GM19455 (cell line): ENCODE data around the gene ARHGAP28.

ENCODE experiments used
- ATAC-seq: cut with Tn5 transposase; IDR thresholded peaks from one replicate; pipeline ENCODE4 v1.9.1; 2021; ENCODE audit not compliant: unreplicated experiment

ARHGAP28 gene

DNA sequence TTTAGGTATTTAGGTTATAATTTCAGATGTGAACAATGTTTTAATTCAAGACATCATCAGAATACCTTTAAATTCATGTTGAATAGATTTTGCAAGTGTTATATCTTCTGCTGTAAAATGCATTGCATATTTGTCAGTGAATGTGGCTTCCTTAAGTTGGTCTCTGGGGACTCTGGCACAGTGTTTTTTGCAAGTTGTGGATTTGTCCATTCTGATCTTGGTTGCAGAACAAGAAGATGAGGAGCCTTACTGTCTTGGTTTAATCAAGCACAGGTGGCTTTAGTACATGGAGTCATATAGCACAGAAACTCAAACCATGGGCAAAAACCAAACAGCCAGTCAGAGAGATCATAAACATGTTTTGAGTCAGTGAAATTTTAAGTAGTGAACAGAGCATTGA lies 135.7 kb downstream of the ARHGAP28 start:
- ATAC-seq = no peak

DNA sequence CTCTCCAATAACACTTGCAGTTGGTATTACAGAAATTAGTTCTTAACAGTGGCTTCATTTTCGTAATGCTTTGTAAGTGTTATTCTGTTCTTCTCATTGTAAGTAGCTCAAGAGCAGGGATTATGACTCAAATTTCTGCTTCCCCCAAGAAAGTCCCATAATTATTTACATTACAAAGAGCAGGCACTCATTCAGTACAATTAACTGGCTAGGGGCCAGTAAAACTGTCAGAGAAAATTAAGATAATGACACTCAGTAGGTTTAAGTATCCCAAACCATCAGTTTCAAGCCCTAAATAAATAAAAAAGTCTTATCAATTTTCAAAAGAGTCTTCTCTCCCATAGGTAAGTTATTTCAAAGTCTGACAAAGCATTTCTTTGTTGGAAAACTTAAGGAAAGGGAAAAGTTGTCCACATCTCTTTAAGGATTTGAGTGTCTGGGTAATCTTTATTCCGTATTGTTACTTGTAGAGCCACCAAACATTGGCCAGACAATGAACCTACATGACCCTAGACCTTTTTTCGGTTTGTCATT lies 137.1 kb downstream of the ARHGAP28 start:
- no peak for ATAC-seq

DNA sequence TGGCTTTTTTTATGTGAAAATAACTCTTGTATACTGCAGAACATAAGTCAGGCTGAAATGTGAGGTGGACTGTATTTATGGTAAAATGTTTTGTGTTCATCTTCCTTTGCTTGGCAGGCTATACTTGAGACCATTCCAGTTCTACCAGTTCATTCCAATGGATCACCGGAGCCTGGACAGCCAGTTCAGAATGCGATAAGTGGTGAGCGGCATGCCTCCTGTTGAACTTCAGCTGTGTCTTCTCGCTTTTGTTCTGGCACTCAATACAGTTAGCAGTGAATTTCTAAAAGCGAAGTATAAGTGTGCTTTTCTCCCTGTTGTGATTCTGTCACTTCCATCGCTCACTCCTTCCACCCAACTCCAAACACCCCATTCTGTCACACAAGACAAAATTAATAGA lies 138.5 kb downstream of the ARHGAP28 start:
- no peak for ATAC-seq

DNA sequence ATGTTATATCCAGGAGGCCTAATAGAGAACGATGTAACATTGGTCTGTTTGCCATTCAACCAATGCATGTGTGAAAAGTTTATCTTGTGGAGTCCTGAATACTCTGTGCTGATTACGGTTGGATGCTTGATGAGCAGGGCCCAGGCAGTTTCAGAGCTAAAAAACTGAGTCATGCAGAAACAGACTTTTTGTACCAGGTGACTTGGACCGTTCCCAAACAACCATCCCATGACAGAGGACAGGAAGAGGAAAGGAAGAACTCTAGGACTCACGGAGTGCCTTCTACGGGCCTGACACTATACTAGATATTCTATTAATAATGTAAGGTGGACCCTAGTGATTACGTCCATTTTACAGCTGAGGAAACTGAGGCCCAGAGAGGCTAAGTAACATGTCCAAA lies 142.1 kb downstream of the ARHGAP28 start:
- no peak for ATAC-seq

DNA sequence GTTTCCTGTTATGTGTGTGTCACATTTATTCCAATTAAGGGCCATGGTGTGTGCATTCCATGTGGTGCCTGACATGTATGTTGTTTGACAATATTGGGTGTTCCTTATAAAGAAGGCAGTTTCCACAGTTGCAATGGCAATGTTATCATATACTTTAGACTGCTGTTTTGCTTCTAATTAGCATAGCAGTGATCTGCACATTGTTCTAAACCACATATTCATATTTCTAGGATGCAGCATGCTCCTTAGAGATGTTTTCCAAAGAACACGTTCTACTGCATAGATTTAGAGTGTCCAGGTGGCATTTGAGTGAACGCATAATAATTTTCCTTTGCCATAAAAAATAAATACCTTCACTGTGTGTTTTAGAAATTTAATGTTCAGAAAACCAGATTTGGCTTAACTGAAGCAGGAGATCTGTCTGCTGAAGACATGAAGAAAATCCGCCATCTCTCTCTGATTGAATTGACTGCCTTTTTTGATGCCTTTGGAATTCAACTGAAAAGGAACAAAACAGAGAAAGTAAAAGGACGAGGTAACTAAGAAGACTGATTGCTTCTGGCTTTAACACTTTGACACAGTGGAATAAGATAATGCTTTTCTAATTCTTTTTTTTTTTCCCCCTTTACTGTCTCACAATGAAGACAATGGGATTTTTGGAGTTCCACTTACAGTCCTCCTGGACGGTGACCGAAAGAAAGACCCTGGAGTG lies 143.7 kb downstream of the ARHGAP28 start:
- no peak for ATAC-seq

DNA sequence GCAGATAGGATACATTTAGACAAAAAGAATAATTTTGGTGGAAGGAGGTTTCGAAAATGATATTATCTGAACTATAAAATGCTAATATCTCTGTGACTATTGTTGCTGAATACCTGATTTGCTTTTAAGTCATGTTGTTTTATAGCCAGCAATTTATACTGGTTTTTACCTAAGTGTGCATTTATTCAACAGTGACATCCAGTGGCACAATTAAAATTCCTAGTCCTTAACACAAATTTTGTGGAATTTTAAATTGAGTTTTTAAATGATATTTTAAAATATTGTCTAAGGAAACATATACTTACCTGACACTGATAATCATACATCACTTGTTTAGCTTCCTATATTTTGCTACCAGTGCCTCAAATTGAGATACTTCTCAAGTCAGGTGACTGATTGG lies 144.8 kb downstream of the ARHGAP28 start:
- ATAC-seq = no peak

DNA sequence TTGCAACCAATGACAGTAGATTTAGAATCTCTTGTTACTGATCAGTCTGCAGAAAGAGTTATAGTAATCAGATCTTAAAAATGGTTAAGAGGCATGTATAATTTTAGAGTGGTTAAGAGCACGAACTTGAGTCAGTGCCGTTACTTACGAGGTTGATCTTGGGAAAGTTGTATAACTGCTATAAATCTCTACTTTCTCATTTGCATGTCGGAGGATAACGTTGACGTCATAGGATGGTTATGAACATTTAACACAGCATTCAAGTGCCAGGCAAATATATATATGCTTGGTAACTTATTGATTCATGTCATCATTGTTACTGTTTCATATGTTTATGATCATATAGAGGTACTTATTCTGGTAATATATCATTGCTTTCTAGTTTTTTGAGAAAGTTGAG lies 146.2 kb downstream of the ARHGAP28 start:
- ATAC-seq = no peak

DNA sequence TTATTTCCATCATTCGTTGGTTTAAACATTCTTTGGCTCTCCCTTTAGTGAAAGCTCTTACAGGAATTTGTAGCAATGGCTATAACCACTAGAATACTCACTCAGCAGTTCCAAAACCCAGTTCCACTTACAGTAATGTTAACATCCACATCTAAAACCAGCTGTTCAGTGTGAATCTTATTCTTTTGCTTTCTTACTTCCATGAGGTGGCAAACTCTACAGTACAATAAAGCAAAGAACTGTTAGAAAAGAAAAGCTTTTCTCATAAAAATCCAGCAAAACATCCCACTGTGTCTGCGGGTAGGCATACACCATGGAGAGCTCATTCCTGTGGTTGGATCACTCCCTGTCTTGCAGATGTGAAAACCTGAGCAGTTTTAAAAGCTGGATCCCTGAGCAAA lies 147.1 kb downstream of the ARHGAP28 start:
- no peak for ATAC-seq

DNA sequence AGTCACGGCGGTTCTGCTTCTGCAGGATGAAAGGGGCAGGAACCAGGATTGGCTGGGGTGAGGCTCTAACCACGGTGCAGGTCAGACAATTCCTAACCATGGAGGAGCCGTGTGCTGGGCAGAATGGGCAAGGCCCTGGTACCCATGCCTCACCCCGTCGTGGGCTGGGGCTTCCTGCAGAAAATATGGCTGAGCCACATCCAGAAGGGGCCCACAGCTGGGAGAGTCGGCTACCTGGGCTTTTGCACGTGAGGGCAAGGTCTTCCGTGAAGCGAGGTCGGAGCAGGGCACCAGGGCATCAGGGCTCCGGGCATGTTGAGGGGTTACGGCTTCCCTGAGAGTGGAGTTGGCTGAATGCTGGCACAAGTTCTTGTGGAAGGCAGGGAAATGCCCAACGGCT lies 147.8 kb downstream of the ARHGAP28 start:
- no peak for ATAC-seq

DNA sequence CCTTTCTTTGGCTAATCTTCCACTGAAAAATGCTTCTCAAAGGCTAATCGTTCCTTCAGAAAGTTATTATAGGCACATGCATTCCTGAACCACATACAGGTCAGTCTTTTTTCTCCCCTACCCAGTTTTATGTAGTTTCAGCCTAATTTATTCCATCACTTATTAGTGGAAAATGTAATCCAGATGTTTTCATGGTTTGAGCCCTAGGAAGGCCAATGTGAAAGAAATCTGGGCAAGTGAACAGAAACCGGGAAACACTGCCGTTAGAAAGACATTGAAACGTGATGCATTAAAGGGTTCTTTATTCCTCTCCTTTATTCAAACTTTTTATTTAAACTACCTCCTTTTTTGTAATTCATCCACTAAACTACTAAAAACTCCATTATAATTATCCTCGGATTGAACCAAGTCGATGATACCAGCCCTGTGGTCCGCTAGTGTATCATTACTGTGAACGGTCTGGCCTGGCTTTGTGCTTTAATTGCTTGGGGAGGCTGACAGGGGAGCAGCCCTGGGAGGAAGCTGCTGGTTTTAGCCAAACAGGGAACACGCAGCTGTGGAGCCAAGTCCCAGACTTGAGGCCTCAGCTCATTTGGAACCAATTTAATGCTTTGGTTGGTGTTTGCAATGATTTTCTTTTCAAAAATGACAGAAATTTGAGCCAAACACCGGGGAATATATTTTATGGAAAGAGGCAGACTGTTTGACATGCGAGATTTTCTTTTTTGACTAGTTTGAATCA lies 149.2 kb downstream of the ARHGAP28 start:
- ATAC-seq = no peak

DNA sequence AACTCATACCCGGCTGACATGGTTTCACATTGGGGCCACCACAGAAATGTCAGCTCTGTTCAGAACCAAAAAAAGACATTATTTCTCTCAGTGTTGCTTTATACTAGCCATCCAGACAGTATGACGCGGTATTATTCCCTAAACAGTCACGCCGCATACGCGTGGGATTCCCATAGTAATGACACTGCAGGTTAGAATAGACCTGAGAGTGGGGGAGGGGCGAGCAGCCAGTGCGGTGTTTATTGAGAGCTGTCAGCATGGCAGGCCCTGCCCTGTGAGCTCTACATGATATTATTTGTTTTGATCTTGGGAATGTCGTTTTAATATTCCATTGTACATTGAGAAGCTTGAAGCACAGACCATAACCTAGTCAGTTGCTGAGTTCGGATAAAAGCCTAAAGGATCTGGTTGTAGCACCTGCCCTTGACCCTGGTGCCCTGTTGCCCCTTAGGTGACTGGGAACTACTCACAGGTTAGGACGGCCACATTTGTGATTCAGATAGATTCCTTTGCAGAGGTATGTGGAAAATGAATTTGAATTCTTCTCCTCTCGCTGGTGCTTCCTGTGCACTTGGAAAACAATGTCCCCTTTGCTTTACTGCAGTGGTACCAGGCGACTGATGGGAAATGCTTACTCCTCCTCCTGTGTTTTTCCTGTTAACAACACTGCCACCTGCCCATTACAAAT lies 150.1 kb downstream of the ARHGAP28 start:
- no peak for ATAC-seq

DNA sequence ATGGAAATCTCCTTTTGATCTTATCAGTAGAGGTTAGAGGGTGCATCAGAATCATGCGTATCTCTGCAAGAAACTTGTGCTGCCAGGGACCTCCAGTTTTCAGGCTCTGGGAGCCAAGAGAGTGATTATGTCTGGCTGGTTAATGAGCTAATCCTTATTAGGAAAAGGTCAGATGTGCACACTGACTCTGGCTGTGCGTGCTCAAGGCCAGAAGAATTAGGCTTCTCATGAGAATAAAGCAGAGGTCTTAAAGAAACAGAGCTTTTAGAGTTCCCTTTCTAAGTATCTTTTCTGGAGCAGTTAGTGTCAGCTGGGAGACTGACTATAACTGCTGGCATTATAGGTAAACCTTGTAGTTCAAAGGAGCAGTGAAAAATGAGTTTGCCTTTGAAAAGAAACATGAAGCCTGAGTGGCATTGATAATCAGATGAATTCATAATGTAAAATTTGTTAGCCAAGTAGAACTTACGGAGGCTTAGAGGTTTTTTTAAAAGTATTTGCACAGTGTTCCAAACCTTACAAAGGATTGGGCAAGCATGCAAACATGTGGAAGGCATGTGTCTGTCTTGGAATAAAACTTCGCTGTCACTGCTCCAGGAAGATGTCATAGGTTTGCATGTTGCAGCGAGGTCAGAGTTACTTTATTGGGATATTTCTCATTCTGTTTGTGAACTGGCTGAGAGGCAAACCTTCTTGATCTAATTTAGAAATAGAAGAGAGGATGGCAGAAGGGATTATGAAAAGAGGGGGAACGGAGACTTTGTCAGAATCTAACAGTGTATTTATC lies 151.7 kb downstream of the ARHGAP28 start:
- ATAC-seq = no peak

DNA sequence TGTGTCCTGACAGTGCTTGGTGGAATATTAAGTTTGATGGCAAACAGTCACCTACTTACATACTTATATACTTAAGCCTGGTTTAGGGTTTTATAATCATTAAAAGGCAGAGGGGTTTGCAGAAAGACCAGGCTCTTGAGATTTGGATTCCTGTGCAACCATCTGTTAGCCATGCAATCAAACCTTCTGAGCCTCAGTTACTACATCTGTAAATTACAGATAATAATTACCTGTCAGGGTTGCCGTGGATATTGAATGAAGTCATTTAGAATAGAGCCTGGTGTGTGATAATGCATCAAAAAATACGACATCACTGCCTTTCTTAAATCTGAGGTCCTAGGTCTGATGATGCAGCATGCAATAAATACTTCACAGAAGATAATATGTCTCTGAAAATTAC lies 152.9 kb downstream of the ARHGAP28 start:
- no peak for ATAC-seq

DNA sequence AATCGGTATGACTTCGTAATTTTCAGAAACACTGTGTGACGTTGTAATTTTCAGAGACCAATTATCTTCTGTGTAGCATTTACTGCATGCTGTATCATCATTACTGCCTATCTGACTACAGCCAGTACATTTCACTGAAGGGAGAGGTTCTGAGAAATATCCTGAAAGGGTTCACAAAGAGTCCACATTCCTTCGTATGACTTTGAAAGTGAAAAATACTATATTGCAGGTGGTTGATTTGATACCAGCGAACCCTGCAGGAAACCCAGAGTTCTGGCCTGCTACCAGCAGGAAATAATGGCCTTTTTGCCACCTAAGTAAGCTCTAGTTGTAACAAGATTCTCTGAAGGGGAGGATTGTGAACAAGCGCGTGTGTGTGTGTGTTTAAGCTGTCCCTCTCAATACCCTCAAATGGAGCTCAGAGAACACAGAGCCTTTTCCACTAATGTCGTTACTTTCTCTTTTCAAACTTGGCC lies 155.5 kb downstream of the ARHGAP28 start:
- no peak for ATAC-seq

DNA sequence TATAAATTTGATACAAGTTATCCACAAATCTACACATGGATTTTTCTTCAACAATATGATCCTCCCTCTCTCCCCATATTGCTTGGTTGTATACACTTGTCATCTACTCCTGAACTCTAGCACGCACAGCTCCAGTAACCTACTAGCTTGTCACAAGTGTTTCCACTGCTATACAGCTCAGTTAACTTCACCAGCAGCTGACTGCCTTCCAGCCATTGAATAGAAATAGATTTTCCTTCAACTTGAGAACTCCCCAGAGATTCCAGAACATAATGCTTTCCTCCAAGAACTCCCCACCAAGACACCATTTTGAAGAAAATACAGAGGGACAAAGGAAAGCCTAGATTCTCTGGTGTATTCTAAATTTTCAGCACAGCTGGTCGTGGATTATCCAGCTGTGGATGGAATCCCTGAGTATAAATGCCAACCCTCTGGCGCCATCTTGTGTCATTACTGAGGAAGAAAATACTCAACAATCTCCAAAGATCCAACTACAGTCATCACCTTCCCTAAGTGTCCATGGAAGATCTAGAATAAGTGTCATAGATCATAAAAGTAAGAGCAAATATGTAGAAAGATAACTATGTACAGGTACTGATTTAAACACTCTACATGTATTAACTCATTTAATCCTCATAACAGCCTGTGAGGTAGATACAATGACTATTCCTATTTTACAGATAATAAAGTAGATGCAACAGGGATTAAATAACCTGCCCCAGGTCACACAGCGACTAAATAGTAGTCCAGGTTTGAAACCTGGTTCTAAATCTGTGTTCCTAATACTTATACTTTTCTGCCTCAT lies 156.7 kb downstream of the ARHGAP28 start:
- ATAC-seq = no peak

DNA sequence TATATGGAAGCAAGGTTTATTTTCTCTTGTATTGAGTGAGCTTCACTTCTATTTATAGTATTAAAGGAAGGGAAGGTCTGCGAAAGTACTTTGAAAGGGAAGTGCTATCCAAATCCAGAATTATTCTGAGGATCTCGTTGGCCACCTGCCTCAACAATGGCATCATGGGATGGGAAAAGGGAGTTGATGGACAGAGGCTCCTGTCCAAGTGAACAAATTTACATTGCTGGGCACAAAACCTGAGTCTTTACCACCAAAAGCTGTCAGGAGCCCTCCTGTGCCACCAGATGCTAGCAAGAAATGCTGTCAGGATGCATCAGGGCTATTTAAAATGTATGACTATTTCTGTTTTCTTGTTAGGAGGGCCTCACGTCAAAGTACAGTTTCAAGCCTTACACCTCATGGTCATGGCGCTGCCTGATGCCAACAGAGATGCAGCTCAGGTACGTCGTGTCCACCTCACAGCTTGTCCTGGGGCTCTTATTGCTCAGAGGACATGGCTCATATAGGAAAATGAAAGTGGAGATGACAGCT lies 157.3 kb downstream of the ARHGAP28 start:
- ATAC-seq = no peak

DNA sequence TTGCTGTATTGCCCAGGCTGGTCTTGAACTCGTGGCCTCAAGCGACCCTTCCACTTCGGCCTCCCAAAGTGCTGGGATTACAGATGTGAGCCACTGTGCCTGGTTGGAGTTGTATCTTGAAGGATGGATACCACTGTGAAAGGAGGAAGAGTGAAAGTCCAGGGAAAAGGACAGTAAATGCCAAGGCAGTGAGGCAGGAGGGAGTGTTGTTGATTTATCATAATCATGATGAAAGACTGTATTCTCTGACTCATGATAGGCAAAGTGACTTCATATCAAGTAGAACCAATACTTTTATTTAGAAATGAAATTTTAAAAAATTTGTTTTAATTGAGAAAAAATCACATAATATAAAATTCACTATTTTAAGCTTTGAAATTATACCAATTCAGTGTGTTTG lies 162.3 kb downstream of the ARHGAP28 start:
- ATAC-seq = no peak

DNA sequence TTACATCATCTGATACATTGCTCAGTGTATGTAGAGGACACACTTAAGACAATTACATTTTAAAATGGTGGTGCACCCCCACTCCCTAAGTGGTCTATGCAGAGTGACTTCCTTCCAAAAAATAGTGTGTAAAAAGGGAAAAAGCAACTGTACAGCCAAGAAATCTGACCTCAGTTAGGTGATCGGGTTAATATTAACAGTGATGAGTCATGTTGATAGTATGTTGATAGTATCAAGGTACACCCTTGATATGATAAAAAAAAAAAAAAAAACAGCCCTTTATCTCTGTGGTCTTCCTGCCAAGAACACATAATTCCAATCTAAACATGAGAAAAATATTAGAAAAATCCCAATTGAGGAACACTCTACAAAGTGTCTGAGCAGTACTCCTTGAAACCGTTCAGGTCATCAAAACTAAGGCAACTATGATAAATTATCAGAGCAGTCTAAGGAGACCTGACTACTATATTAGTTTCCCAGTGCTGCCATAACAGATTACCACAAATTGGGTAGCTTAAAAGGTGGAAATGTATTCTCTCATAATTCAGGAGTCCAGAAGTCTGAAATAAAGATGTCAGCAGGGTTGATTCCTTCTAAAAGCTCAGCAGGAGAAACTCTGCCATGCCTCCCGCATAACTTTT lies 171.9 kb downstream of the ARHGAP28 start:
- ATAC-seq = no peak

DNA sequence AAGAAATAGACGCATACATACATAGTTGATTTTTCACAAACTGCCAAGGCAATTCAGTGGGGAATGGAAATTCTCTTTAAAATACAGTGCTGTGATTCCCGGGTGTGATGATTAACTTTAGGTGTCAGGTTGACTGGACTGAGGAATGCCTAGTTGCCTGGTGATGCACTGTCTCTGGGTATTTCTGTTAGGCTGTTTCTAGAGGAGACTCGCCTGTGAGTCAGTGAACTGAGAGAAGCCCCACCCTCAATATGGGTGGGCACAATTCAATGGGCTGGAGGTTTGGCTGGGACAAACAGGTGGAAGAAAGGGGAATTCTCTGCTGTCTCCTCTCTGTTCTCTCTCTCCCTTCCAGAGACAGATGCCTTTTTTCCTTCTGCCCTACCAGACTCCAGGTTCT lies 187.6 kb downstream of the ARHGAP28 start:
- no peak for ATAC-seq
